GM18507 (cell line): ENCODE results near the gene C19orf12.
A peak's percentile ranks its signal among the peaks of the same experiment; 100 is the strongest.

ENCODE experiments used
- DNase-seq: peaks from one replicate; pipeline ENCODE4 v3.0.0; 2011; ENCODE audit warnings: low read depth; ENCODE audit not compliant: insufficient read length; ENCODE audit errors: extremely low spot score
- FAIRE-seq: peaks from 2 replicates; lab custom pipeline; 2011; peaks lifted over from hg19 to GRCh38; lab: Jason Lieb, UNC

C19orf12 gene

GRCh38 chr19:29702161-29702962, 12.7 kb downstream of the C19orf12 start:
- FAIRE-seq (no peak), DNase-seq (no peak)

- FAIRE-seq (no peak), DNase-seq (no peak)
Observed at GRCh38 chr19:29700498-29700897, 14.6 kb downstream of the C19orf12 start.

DNA sequence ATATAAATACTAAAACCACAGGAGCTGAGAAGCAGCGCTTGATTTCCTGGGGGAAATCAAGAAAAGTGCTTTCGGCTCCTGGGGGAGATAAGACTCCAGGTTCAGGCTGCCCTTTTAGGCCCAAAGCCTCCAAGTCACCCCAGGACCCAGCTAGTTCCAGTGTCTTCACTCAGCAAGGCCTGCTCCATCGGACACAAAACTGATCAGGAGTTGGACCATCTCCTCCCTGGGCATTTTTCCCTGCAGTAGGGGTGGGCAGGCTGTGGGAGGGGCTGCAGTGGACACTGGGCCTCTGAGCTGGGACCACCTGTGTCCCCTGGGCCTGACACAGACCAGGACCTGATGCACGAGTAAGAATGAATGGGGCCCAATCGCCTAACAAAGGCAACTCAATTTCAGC, 15.2 kb downstream of the C19orf12 start:
- DNase-seq, result no peak
- no peak for FAIRE-seq

DNA sequence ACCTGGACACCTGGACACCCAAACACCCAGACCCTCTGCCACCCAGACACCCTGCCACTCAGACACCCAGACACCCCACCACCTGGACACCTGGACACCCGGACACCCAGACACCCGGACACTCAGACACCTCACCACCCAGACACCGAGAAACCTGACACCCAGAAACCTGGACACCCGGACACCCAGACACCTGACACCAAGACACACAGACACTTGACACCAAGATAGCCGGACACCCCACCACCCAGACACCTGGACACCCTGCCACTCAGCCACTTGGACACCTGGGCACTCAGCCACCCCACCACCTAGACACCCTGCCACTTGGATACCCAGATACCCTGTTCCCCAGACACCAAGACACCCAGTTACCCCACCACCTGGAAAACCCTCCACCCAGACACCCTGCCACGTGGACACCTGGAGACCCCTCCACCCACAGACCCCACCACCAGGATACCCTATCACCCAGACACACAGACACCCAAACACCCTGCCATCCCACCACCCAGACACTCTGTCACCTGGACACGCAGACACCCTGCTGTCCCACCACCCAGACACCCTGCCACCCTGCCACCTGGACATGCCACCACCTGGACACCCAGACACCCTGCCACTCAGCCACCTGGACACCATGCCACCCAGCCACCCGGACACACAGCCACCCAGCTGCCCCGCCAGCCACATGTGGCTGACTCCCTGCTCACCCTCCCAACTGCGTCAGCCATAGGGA, 17.4 kb downstream of the C19orf12 start:
- FAIRE-seq (no peak), DNase-seq (no peak)

- no peak for FAIRE-seq
- DNase-seq, result no peak
Observed at GRCh38 chr19:29696565-29696846, 18.6 kb downstream of the C19orf12 start.

DNA sequence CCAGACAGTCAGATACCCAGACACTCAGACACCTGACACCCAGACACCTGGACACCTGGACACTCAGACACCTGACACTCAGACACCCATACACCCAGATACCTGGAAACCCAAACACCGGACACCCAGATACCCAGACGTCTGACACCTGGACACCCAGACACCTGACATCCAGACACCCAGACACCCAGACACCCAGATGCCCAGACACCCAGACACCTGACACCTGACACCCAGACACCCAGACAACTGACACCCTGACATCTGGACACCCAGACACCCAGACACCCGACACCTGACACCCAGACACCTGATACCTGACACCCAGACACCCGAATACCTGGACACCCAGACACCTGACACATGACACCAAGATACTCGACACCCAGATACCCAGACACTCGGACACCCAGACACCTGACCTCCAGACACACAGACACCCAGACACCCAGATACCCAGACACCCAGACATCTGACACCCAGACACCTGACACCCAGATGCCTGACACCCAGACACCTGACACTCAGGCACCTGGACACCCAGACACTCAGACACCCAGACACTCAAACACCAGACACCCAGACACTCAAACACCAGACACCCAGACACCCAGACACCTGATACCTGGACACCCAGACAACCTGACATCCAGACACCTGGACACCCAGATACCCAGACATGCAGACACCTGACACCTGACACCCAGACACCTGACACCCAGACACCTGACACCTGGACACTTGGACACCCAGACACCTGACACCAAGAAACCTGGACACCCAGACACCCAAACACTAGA, 19.1 kb downstream of the C19orf12 start:
- no peak for FAIRE-seq

GRCh38 chr19:29694669-29695627, 20.1 kb downstream of the C19orf12 start:
- FAIRE-seq, result peak; percentile 69
- peak; percentile 55 for DNase-seq

More for the DNA sequence above, 19.1 kb downstream of the C19orf12 start:
- DNase-seq, result no peak

- FAIRE-seq (no peak), DNase-seq (no peak)
Observed at GRCh38 chr19:29694161-29694560, 20.9 kb downstream of the C19orf12 start.

- DNase-seq (no peak), FAIRE-seq (peak; percentile 72)
Observed at GRCh38 chr19:29690842-29691241, 24.2 kb downstream of the C19orf12 start.

- DNase-seq (no peak), FAIRE-seq (no peak)
Observed at GRCh38 chr19:29687897-29688728, 26.9 kb downstream of the C19orf12 start.

DNA sequence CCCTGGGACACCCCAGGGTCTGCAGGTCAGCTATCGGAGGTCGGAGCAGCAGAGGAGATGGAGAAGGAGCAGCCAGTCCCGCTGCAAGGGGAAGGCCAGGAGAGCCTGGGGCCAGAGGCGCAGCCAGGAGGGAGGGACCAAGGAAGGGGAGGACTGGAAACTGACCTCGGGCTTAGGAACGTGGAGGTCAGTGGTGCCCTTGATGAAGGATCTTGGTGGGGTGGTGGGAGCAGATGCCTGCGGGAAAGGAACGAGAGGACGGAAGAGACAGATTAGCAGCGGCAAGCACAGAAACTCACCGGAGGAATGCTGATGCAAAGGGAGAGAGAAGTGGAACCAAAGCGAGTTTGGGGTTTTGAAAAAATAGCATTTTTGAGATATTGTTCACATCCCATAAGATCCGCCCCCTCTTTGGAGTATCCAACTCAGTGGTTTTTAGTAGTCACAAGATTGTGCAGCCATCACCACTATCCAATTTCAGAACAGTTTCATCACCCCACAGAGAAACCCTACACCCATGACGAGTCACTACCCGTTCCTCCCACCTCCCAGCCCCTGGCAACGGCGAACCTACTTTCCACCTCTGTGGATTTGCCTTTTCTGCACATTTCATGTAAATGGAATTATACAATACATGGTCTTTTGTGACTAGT, 27.7 kb downstream of the C19orf12 start:
- DNase-seq (no peak), FAIRE-seq (no peak)

GRCh38 chr19:29686285-29686805, 28.7 kb downstream of the C19orf12 start:
- FAIRE-seq (no peak), DNase-seq (no peak)

GRCh38 chr19:29685326-29685725, 29.7 kb downstream of the C19orf12 start:
- FAIRE-seq (no peak), DNase-seq (no peak)

- FAIRE-seq, result no peak
- DNase-seq, result no peak
Observed at GRCh38 chr19:29683009-29683408, 32.1 kb downstream of the C19orf12 start.

GRCh38 chr19:29682236-29682895, 32.7 kb downstream of the C19orf12 start:
- no peak for DNase-seq
- FAIRE-seq, result no peak

- DNase-seq (no peak), FAIRE-seq (no peak)
Observed at GRCh38 chr19:29681422-29682235, 33.4 kb downstream of the C19orf12 start.
